Loucy (cell line): ENCODE data around the gene DRD3.

Source experiments
- CTCF ChIP-seq: fragments of 200-600 bp; sonication (generic); conservative IDR thresholded peaks from 2 replicates; pipeline ENCODE4 v1.5.1; 2014; ENCODE audit warnings: mild to moderate bottlenecking, antibody characterized with exemption, low read length
- EZH2phosphoT487 ChIP-seq: fragments of 200-600 bp; IDR thresholded peaks from 2 replicates; pipeline ENCODE4 v1.6.1; 2018; ENCODE audit warnings: antibody characterized with exemption, mild to moderate bottlenecking, moderate library complexity, borderline replicate concordance

GRCh38 chr3:114213627-114214541 is 35.0 kb upstream of the DRD3 start:
- TF ChIP-seq CTCF (peak; percentile 55), EZH2phosphoT487 (no peak)
